NCI-H2171 (cell line): ENCODE results near the gene TMEM232.

Source experiments
- DNase-seq: peaks from one replicate; lab custom pipeline; 2025; lab: John Stamatoyannopoulos, UW

Gene TMEM232

GRCh38 chr5:110401881-110402280, 324.6 kb downstream of the TMEM232 start:
- no peak for DNase-seq

- DNase-seq = no peak
These were observed 327.5 kb downstream of the TMEM232 start for GRCh38 chr5:110398951-110399350.

- DNase-seq = no peak
These were observed 329.2 kb downstream of the TMEM232 start for GRCh38 chr5:110397281-110397680.

GRCh38 chr5:110386782-110387181, 339.7 kb downstream of the TMEM232 start:
- no peak for DNase-seq

DNA sequence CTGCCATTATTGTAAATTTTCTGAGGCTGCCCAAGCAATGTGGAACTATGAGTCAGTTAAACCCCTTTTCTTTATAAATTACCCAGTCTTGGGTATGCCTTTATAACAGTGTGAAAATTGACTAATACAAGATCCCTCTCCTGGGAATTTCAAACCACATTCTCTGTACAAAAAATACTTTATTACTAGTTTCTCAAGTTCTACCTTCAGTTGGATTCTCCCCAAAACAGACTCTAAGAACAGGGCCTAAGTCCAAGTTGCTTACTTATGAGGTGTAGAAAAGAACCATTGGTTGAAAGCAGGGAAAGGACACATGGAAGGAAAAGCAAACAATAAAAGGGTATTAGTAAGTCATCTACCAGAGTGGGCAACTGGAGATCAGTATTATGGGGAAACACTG, 343.2 kb downstream of the TMEM232 start:
- DNase-seq = no peak

- DNase-seq = no peak
These were observed 348.5 kb downstream of the TMEM232 start for GRCh38 chr5:110377943-110378342.

DNA sequence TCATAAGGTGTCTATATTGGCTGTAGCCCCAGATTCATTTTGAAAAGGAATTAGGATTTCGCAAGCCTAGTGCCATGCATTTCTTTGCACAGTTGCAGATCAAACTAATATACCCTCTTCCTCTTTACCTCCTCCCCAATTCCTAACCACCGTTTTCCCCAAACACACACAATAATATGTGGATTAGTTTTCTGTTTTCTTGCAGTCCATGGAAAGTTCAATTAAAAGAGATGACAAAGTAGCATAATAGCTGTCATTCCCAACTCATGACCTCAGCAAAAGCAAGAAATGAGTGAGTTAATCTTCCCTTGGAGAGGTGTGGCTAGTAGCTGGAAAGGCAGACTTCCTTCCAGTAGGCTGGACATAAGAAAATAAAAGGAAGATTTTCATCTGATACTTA, 349.1 kb downstream of the TMEM232 start:
- no peak for DNase-seq

- DNase-seq = no peak
These were observed 350.1 kb downstream of the TMEM232 start for GRCh38 chr5:110376281-110376951.

GRCh38 chr5:110371725-110372041, 354.8 kb downstream of the TMEM232 start:
- no peak for DNase-seq

DNA sequence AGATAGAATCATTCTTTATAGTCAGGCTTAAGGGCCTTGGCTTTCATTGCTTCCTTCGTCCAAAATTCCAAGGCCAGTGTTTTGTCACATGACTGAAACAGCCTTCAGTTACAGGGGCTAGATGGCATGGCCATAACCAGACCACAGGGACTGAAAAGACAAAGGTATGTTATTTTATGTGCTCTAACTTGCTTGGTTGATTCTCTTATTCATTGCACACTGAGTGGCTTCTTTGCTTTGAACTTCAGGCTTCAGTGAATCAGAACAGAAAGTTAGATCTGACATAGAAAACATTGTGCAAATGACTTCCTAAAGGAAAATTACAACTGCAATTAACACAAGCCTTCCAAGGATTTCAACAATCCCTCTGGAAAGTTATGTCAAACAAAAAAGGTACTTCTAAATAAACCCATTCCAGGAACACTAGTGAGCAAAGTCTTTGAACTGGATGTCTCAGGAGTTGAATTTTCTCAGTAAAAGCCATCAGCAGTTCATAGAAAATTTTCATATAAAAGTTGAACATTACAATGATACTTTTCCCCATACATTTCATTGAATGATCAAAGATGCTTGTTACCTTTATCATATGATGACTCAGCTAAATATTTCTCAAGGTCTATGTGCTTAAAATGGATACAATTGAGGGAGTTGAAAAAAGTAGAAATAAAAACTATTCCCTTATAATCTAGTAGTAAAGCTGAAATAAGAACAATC, 355.3 kb downstream of the TMEM232 start:
- no peak for DNase-seq
